SK-N-SH treated with all-trans-retinoic acid at 6 μM for 48 hours (cell line): ENCODE data around the gene IL4I1.

Source experiments
- ARNTL ChIP-seq: fragments of 450-650 bp; formaldehyde crosslinking; IDR thresholded peaks from 2 replicates; pipeline ENCODE4 v1.5.0; 2020; ENCODE audit warnings: low read depth, mild to moderate bottlenecking, moderate library complexity, borderline replicate concordance
- ESRRG ChIP-seq: fragments of 250-450 bp; sonication (Bioruptor Pico); IDR thresholded peaks from 2 replicates; pipeline ENCODE4 v1.6.1; 2021; ENCODE audit warnings: mild to moderate bottlenecking
- ISL1 ChIP-seq: fragments of 250-450 bp; sonication (Bioruptor Pico); IDR thresholded peaks from 2 replicates; pipeline ENCODE4 v2.1.2; 2022; ENCODE audit warnings: mild to moderate bottlenecking, moderate library complexity
- PATZ1 ChIP-seq: fragments of 250-450 bp; sonication (Bioruptor Pico); IDR thresholded peaks from 2 replicates; pipeline ENCODE4 v1.8.0; 2020; ENCODE audit warnings: mild to moderate bottlenecking, moderate library complexity, borderline replicate concordance
- ZFP3 ChIP-seq: fragments of 250-450 bp; sonication (Bioruptor Pico); IDR thresholded peaks from 2 replicates; pipeline ENCODE4 v1.5.0; 2020; ENCODE audit warnings: mild to moderate bottlenecking, moderate library complexity
- ZFP30 ChIP-seq: fragments of 450-650 bp; formaldehyde crosslinking; IDR thresholded peaks from 2 replicates; pipeline ENCODE4 v1.5.0; 2022; ENCODE audit warnings: mild to moderate bottlenecking, moderate library complexity
- ZNF70 ChIP-seq: fragments of 450-650 bp; formaldehyde crosslinking; IDR thresholded peaks from 2 replicates; pipeline ENCODE4 v1.5.0; 2020; ENCODE audit warnings: mild to moderate bottlenecking, moderate library complexity
- TF ChIP-seq, protein P1 (sequence below): fragments of 250-450 bp; sonication (Bioruptor Pico); IDR thresholded peaks from 2 replicates; pipeline ENCODE4 v1.5.1; 2020; ENCODE audit warnings: low read depth, mild to moderate bottlenecking, moderate library complexity

DNA sequence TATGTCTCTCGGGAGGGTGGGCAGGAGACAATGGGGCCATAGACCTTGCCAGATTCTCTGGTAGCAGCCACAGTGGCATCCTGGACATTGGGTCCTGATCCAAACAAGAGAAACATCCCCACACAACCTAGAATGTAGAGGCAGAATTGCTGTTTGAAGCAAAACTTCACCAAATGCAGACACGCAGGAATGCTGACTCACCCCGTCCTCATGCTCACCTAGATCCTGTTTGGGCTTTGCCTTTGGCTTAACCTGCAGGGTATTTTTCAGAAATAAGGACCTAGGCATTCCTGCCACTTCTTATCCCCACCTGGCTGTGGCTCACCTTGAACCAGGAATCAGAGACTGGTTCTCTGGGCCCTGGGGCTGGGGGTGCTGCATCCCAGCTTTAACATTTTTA is 11.9 kb downstream of the IL4I1 start:
- TF ChIP-seq ARNTL (CRISPR knock-in tag) (no peak), ZFP30 (no peak), ISL1 (CRISPR knock-in tag) (no peak), ZNF70 (no peak), ESRRG (CRISPR knock-in tag) (no peak), PATZ1 (no peak), ZFP3 (CRISPR knock-in tag) (no peak)
- TF ChIP-seq, protein P1, sequence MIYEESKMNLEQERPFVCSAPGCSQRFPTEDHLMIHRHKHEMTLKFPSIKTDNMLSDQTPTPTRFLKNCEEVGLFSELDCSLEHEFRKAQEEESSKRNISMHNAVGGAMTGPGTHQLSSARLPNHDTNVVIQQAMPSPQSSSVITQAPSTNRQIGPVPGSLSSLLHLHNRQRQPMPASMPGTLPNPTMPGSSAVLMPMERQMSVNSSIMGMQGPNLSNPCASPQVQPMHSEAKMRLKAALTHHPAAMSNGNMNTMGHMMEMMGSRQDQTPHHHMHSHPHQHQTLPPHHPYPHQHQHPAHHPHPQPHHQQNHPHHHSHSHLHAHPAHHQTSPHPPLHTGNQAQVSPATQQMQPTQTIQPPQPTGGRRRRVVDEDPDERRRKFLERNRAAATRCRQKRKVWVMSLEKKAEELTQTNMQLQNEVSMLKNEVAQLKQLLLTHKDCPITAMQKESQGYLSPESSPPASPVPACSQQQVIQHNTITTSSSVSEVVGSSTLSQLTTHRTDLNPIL: no peak
